HTERT RPE-1 (cell line): ENCODE measurements around the gene TWF2.

Experiments used
- in situ Hi-C: fragments of 300-500 bp; cut with MboI; formaldehyde crosslinking; loops from 4 replicates; pipeline ENCODE4 v1.14.3; 2020; ENCODE audit warnings: low sequenced_read_pairs

The TWF2 gene

GRCh38 chr3:52183786-52184445, 55.0 kb downstream of the TWF2 start:
- in situ Hi-C loops: no loop called here

GRCh38 chr3:52182691-52183090, 56.3 kb downstream of the TWF2 start:
- in situ Hi-C loops: no loop called here

- in situ Hi-C loops: no loop called here
These were observed 56.8 kb downstream of the TWF2 start for GRCh38 chr3:52182196-52182595.

- in situ Hi-C loops: no loop called here
These were observed 57.4 kb downstream of the TWF2 start for GRCh38 chr3:52181543-52181942.
